GM19455 (cell line): Measurements from ENCODE around the gene BARX1.
"Not testable (repeated sequence)": the region's sequence is repeated elsewhere in the genome, so short reads cannot be mapped to it uniquely, and the experiment has no call there.

Experiments
- ATAC-seq: cut with Tn5 transposase; IDR thresholded peaks from one replicate; pipeline ENCODE4 v1.9.1; 2021; ENCODE audit not compliant: unreplicated experiment

Gene BARX1

DNA sequence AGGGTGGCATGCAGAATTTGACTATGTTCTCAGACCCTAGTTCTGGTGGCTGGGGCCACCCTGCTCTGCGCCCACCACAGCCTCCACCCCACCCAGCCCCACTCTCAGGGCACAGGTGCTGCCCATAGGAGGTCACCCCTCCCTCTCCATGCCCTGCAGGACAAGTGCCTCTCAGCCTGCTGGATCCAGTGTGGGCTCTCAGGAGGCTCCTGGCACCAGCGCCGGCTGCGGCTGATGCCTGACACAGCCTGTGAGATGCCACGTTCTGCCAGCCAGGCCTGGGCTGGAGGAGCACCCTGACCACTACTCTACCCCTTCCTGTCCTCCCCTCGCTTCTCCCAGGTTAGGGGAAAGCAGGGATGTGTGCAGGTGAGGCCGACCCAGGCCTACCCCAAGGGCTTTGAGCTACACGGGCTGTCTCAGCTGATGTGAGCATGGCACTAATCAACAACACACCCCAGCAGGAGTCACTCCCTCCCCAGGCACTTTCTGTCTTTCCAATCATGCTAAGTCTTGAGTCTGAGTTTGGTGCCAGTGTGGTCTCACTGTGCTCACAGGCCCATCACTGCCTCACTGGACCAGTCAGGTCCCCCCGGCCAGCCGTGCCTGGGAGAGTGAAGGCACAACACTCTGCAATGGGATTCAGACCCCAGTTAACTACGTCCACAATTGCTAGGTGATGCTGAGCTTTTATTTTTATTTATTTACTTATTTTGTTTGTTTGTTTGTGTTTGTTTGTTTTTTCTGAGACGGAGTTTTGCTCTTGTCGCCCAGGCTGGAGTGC lies 12.1 kb upstream of the BARX1 start:
- no peak for ATAC-seq

DNA sequence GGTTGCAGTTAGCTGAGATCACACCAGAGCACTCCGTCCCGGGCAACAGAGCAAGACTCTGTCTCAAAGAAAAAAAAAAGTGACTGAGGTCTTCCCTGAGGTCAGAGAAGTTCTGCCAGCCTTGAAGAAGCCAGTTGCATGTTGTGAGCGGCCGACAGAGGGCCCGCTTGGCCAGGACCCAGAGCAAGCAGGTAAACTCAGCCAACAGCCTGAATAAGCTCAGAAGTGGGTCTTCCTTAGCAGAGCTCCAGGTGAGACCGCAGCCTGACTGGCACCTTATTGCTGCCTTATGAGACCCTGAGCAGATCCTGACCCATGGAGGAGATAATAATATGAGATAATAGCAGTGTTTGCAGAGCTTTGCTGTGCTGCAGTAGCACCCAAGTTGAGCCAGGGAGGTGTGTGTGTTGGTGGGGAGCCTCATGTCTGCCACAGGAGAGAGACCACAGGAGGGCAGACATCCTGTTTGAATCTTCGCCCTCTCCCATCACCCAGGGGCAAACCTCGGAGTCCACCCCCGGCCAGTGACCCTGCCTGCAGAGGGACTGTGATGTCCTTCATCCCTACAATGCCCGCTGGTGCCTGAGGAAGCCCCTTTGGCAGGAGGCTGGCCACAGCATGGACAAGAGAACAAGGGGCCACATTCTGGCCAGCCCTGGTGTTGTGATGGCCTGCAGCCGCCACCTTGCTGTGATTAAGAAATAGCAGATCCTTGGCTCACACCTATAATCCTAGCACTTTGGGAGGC lies 10.8 kb upstream of the BARX1 start:
- no peak for ATAC-seq

DNA sequence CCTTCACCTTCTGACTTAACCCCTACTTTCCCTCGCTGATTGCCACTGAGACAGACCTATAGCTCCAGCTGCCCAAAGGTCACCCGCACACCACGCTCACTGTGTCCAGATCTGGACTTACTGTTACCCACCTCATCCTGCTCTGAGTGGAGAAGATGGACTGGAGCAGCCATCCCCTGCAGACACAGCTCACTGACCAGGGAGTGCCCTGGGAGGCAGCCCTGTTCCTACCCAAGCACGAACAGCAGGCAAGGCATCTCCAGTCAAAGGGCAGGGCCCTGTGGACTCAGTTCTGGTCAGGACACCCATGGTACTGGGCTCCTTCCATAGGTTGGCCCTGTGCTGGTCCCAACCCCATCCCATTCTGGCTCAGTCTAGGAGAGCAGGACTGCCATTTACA lies 9.5 kb upstream of the BARX1 start:
- ATAC-seq: no peak

DNA sequence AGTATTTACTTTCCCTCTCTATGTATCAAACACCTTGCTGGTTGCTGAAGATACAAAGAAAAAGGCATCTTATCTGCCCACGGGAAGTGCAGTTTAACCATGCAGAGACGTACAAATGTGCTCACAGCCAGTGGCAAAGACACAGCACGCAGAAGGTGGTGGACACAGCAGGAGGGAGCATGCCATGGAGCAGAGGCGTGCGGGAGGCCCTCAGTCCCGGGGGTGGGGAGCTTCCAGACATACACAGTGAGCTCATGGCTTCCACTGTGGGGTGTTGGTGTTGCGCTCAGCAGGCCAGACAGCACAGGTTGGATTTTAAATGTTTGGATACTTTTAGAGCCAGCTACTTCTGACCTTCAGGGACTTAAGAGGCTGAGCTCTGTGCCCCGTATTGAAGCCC lies 8.8 kb upstream of the BARX1 start:
- no peak for ATAC-seq

DNA sequence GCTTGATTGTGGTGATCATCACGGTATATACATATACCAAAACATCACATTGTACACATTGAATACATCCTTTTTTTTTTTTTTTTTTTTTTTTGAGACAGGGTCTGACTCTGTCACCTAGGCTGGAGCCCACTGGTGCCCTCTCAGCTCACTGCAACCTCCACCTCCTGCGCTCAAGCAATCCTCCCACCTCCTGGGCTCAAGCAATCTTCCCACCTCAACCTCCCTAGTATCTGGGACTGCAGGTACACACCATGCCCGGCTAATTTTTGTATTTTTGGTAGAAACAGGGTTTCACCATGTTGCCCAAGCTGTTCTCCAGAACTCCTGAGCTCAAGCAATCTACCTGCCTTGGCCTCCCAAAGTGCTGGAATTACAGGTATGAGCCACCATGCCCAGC lies 8.3 kb upstream of the BARX1 start:
- ATAC-seq: not testable (repeated sequence)

DNA sequence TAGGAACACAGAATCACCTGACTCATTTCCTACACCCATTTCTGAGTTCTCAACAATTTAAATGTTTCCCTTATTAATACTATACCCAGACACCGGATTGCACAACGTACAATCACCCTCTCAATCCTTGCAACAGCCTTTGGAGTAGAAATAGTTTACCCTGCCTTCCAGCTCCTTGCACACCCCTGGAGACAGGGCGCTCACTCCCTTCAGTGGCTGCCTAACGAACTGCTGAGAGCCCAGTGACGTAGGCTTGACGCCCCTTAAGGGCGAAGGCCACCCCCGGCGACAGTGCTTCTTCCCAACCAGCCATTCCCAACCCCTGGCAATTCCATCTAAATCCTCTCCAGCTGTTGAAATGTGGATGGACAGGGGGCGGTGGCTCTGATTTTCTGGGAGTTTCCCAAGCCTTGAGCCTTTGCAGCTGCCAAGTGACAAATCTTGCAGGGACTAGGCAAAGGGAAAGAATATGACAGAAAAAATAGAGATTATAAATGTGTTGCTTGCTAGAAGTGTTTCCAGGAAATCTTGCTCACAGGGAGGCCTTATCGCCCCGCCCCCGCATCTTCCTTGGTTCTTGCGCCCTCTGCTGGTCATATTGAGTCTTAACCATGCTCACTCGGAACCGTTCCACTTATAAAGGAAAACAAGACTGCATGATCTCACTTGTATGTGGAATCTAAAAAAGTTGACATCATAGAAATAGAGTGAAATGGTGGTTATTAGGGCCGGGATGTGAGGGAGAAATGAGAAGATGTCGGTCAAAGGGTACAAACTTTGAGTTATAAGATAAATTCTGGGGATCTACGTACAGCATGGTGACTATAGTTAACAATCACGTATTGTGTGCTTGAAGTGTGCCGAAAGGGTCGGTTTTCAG lies 7.6 kb upstream of the BARX1 start:
- ATAC-seq: no peak

DNA sequence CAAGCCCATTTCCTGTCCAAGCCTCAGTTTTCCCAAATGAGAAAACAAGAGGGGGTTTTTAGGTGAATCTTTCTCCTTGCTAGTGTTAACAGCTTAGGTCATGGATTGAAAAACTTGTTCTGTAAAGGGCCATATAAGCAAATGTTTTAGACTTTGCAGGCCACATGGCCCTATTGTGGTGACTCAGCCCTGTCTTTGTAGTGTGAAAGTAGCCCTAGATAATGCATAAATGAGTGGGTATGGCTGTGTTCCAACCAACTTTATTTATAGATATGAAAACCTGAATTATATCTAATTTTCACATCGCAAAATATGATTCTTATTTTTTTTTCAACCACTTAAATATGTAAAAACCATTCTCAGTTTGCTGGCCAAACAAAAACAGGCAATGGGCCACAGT lies 6.9 kb upstream of the BARX1 start:
- no peak for ATAC-seq

DNA sequence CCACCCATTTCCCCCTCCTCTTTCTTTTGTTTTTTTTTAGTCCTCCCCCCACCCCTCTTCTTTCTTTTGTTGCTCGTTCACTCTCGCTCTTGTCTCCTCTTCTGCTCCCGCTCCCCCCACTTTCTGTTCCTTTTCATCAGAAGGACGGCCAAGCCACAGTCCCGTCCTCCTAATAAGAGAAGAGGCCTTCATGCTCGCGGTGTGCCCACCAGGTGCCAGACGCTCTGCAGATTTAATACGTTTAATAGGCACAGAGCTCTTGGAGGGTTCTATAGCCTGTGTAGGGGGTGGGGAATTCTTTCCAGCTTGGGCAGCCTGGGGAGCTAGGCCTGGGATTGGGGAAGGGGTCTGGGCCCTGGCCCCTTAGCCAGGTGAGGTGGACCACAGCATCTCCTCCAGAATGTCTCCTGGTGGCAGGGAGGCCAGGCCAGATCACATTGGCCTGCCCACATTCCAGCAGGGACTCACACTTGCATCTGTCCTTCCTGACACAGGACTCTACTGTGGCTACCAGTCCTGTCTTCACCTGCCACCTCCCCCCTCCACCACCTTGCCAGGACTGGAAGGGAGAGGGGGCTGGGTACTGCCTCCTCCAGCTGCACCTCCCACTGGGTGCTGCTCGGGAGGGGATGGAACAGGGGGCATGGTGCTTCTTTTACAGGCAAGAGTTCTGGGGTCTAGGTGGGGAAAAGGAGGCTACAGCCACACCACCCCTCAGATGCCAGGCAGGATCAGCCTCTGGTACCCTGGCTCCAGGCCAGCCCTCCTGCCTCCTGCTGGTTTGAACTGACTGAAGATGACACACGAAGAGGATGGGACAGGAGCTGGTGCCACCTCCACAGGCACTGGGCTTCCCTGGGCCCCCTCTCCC lies 6.1 kb upstream of the BARX1 start:
- ATAC-seq: no peak

DNA sequence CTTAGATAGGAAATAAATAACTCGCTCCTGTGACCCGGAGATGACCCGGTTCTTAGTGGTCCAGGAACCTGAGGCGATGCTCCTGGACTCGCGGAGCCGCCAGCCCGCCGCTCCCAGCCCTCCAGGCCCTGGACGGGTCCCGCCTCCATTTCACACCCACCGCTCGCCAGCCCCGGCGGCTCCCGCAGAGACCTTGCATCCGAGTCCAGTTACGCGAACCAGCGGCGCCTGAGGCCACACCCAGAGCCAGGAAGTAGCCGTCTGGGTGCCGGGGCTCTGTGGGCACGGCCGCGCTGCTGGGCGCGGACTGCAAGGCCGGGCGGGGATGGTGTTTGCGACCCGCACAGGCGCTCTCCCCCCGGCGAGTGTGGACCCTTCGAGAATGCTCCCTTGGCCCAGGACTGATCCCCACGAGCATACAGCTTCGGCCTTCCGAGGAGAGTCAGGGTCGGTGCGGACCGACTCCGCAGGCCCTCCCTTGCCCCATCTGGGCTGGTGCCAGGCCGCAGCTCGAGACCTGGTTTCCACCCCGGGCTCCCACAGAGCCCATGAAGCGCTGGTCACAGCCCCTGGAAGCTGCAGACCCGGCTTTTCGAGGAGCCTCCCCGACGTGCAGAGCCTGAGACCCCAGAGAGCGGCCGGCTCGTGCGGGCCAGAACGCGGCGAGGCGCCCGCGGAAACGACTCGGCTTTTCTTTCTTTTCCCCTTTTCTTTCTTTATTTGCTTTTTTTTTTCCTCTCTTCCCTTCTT lies 5.2 kb upstream of the BARX1 start:
- ATAC-seq: no peak

DNA sequence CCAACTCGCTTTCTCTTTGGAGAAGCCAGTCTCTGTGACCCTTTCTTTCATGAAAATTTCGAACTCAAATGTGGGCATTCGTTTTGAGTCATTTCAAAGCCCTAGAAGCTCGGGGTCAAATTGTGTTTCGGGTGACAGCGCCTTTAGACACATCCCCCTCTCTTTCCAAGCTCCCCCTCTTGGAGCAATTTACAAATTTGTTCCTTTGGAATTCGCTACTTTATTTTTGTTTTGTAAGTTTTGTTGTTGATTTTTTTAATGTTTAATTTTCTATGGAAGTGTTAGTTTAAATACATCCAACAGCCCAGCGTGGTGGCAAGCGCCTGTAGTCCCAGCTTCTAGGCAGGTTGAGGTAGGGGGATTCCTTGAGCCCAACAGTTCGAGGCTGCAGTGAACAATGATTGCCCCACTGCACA lies 4.6 kb upstream of the BARX1 start:
- ATAC-seq: no peak

DNA sequence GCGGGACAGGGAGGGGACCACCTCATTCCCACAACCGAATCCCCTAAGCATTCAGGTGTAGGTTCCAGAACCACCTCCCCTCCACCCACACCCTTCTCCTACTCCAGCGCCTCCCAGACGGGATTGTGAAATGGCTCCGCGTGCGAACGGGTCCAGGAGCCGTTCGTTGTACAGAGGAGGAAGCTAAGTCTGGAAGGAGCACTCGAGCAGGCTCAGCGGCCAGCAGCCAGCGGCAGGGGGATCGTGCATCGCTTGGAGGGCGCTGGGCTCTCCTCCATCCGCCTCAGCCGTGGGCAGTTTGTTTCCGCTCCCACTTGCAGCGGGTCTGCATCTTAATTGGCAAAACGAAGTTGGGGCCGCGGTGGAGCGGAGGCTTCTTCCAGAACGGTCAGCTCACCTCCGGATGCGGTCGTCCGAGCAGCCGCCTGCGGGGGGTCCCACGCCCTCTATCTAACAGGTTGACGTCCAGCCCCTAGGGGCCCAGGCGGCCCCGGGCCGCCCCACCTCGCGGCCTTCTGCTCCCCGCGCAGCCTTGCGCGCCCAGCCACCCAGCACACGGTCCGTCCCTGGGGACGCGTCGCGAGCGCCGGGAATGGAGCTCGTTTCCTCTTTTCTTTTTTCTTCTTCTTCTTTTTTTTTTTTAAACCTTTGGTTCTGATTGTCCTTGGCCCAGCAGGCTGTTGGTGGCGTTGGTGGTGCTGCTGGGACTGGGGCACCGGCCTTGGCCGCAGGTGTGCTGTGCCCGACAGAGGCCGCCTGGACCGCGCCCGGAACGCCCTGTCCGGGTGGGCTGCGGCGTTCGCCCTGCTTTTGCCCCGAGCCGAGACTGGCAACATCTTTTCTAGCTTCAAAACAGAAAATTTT lies 3.9 kb upstream of the BARX1 start:
- ATAC-seq: no peak

DNA sequence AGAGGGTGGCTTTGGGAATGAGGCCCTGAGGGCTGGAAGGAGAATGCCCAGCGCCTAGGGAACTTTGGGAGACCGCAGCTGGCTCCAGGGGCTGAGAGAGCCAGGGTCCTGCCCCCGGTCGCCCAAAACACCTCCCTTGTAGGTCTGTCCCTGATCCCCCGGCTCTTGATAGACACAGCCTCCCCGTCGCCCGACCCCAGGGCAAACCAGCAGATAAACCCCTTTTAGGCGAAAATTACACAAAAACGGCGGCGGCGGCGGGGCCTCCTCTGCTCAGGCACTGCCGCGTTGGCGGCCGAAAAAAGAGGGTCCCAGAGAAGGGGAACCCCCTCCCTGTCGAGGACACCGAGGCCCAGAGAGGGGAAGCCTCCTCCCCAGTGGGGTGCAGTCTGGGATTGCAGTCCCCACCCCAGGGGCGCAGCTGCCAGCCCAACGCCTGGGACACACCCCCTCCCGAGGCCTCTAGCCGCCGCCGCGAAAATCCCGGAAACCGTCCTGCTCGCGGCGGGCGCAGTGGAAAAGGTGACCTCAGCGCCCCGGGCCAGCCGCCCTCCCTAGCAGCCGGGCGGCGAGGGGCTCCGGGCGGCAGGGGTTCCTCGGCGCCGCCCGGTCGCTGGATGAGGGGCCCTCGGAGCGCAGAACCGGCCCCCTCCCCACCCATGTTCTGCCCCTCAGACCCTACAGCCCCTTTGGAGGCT lies 3.1 kb upstream of the BARX1 start:
- ATAC-seq: no peak

DNA sequence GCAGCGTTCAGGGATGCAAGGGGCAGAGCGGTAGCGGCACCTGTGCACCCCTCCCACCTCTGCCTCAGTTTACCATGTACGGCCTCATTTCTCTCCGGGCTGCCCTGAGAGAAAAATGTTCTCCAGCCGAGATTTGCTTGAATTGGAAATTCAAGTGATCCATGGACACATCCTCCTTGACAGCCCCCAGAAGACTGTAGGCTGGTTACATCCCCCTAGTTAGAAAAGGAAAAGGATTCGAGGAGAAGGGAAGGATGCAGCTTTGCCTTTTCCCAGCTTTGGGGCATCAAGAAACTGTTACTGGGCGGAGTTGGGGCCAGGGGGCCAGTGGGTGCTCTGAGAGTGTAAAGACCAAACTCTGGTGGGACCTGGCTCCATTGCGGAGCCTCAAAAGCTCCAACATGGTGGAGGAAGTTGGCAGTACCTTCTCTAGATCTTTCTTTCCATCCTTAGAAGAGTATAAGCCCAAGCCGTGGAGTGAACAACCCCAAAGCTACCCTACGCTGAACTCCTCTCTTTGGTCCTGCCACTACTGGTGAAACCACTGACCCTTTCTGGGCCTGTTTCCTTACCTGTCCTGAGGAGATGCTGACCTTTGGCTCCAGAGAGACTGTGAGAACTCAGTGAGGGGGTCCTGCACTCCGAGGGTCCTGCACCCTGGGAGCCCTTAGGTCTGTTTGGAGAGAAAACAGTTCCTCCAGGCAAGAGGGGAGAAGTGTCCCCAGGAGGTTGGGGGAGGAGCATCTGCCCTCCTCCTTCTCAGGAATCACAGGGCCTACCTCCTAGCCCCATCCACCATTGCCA lies 1.0 kb upstream of the BARX1 start:
- no peak for ATAC-seq

DNA sequence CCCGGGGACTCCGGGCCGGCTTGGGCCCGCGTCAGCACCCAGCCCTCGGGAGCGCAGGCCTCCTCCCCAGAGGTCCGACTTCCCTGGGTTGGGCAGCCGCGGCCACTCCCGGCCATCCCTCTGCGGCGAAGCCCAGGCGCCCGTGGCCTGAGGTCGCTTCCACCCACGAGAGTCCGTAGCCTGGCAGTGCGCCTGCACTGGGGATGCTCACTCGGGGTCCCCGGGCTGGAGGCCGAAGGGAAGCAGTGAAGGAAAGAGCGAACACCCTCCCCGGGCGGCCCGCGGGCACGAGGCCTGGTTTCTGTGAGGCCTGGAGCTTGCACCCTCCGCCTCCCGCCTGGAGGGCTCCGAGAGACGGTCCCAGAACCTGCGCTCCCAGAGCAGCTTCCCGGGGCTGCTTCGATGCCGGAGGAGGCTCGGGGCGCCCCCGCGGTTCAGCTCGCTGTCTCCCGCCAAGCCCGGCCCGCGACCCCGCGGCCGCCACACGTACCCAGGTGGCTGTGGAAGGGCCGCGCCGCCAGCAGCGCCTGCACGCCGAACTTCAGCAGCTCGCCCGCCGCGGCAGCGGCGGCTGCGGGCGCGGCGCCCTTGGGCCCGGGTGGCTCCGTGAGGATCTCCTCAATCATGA lies 607 bp downstream of the BARX1 start:
- no peak for ATAC-seq

DNA sequence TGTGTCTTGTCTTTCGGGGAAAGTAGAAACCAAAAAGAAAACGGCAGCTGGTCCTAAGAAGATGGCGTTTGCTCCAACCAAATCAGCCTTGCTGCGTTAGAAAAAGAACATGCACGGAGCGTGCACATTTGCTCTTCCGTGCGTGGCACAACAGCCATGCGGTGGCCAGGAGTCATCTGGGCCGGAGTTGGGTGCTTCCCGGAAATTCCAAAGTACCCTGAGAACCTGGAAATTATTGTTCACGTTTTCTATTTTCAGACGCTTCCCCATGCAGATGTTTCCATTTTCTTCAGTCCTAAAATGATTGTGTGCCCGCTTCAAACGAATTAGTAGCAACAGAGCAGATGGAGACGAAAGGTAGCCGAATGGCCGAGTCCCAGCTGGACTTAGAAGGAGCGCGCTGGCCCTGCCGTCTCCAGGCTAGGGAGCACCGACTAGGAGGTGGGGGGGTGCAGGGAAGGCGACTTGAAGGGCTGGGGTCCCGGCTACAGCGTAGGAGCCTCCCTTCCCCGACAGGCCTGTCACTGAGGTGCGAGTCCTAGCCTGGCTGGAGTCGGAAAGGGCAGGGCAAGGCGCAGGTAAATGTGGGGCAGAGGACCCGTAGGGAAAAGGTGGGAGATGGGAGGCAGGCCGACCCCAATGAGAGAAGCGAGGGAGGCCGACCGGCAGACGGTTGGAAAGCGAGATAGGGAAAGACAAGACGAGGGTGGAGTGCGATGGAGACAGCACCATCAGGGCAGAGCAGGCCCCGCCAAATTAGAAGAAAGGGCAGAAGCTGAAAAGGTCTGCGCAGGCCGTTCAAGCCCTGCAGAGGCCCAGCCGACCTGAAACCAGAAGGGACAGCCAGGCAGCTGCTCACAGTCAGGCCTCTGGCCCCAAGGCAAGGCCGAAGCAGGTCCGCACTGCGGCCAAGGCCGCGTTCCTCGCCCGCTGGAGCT lies 1.4 kb downstream of the BARX1 start:
- no peak for ATAC-seq
